Regular cardiac myocyte (primary cell): Measurements from ENCODE around the gene USP9Y. TPM values are rescaled to one million over a fixed set of nuclear protein-coding genes. Genes with fewer than 3 reads are reported as not detected.

ENCODE experiments used
- total RNA-seq: library from RNA; depleted of rRNA; stranded (reverse); fragments of >200 nt; gene quantifications from 2 replicates; pipeline ENCODE4 v1.2.3, GENCODE V29; 2014

Gene USP9Y
- total RNA-seq: under 0.01 and 20.7 TPM in 2 replicates

GRCh38 chrY:12701181-12701695, at the start of gene USP9Y:
USP9Y (plus strand) TSS chrY:12701231; CDS start chrY:12709448, 8,217 bp downstream.

DNA sequence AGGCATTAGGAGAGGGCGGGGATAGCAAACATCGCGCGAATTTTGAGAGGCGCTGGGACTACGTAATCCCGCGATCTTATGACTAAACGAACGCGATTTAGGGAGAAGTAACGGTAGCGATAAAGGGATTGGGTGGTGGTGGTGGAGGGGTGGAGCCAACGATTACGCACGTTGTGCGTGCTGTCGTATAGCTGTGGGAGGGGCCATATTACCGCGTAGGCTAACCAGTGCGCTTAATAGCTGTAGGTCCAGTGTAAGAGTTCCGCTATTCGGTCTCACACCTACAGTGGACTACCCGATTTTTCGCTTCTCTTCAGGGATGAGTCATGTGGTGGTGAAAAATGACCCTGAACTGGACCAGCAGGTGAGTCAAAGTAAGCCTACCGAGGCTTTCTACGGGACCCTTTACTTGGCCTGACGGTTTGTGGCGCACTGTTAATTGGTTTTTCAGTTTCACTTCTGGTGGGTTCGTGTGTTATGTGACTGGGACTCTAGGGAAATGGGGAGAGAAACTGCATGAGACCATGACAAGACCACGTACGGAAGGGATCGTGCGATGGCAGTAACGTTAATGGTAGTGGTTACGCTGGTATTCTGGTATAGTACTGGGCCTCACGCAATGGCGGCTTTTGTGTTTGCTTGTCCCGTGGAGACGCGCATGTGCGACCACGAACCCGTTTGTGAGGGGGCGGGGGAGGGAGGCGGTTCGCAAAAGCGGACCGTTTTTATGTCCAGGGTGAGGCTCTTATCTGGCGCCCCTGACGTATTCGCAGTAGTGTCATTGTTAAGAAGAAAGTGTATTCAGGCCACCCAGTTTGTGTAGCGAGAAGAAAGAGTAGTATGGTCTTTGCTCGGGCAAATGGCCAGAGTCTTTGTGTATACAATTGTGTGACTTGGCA, 203.8 kb downstream of the USP9Y start, which contains the start of gene DDX3Y:
DDX3Y (plus strand) TSS at position 251 of the 899 bp plus-strand sequence; CDS start at position 320, 69 bp downstream.

Other genes starting within 250 kb of the USP9Y start
- 92.6 TPM in 1 of 2 replicates, not detected in the other for gene DDX3Y, start 203.6 kb downstream of the USP9Y start, total RNA-seq